Panc1 (cell line): ENCODE measurements around the gene FAR1.

Experiments
- CTCF ChIP-seq: fragments of 450-650 bp; IDR thresholded peaks from 2 replicates; pipeline ENCODE4 v1.5.1; 2017; ENCODE audit warnings: mild to moderate bottlenecking
- POLR2AphosphoS5 ChIP-seq: IDR thresholded peaks from 2 replicates; pipeline ENCODE4 v1.6.1; 2012; ENCODE audit warnings: mild to moderate bottlenecking, low read depth, low read length, moderate library complexity
- REST ChIP-seq, 2 experiments: IDR thresholded peaks; 2 replicates each; pipeline ENCODE4 v1.6.1; 2011 to 2012; ENCODE audit warnings: low read depth in 2 of 2, control low read depth in 1 of 2, low read length in 1 of 2, mild to moderate bottlenecking in 1 of 2, moderate library complexity in 1 of 2; ENCODE audit not compliant: insufficient read depth in 1 of 2
- SIN3A ChIP-seq: IDR thresholded peaks from 2 replicates; pipeline ENCODE4 v1.6.1; 2012; ENCODE audit warnings: low read depth, mild to moderate bottlenecking, low read length, moderate library complexity, borderline replicate concordance; ENCODE audit not compliant: insufficient read depth

- TF ChIP-seq CTCF: no peak
- TF ChIP-seq POLR2AphosphoS5: no peak
- no peak for TF ChIP-seq REST (IDR thresholded peaks at IDR 0.05; ENCODE audit: insufficient read depth in 1 of 2, low read depth in 2 of 2, low read length in 1 of 2)
- no peak for TF ChIP-seq SIN3A
Observed at GRCh38 chr11:13687271-13687670, 18.8 kb downstream of the FAR1 start.
